Activated CD8-positive, alpha-beta T cell treated with anti-CD3 and anti-CD28 coated beads for 36 hours (primary cell): ENCODE data around the gene NECTIN3. TPM values are rescaled to one million over a fixed set of nuclear protein-coding genes. Genes with fewer than 3 reads are reported as not detected.

Experiments
- ATAC-seq: fragments of 200-7000 bp; cut with Tn5 transposase; one replicate; pipeline ENCODE4 v1.10.0; 2021; ENCODE audit warnings: mild to moderate bottlenecking, moderate library complexity
- CTCF ChIA-PET: fragments of 350-600 bp; sonication (Branson Sonifier 250); formaldehyde crosslinking; loops from one replicate; lab custom pipeline; 2021; ENCODE audit warnings: antibody characterized with exemption; lab: Charles Lee
- POLR2A ChIA-PET: fragments of 350-600 bp; sonication (Branson Sonifier 250); formaldehyde crosslinking; loops from one replicate; lab custom pipeline; 2021; ENCODE audit warnings: antibody characterized with exemption; lab: Charles Lee
- DNase-seq: peaks from one replicate; pipeline ENCODE4 v3.0.0-alpha.2; 2020
- H3K27ac Mint-ChIP-seq: one replicate; pipeline ENCODE4 v1.8.0; 2021; ENCODE audit warnings: mild to moderate bottlenecking, mixed read lengths
- H3K27me3 Mint-ChIP-seq: one replicate; pipeline ENCODE4 v1.8.0; 2021; ENCODE audit warnings: mixed read lengths
- H3K36me3 Mint-ChIP-seq: one replicate; pipeline ENCODE4 v1.8.0; 2021; ENCODE audit warnings: low read depth, mixed read lengths
- H3K4me1 Mint-ChIP-seq: one replicate; pipeline ENCODE4 v1.8.0; 2021; ENCODE audit warnings: low read depth, mixed read lengths
- H3K4me3 Mint-ChIP-seq: one replicate; pipeline ENCODE4 v1.8.0; 2021; ENCODE audit warnings: mild to moderate bottlenecking, moderate library complexity, mixed read lengths
- H3K9me3 Mint-ChIP-seq: one replicate; pipeline ENCODE4 v1.8.0; 2021; ENCODE audit warnings: mixed read lengths
- CTCF ChIP-seq: fragments of 200-600 bp; IDR thresholded peaks from one replicate; pipeline ENCODE4 v1.8.0; 2022; ENCODE audit warnings: antibody characterized with exemption, mild to moderate bottlenecking
- intact Hi-C: fragments of 100-400 bp; cut with micrococcal nuclease; formaldehyde crosslinking; loops from one replicate; pipeline ENCODE4 v1.10.0; 2022
- total RNA-seq, 2 experiments: library from RNA; stranded (reverse); gene quantifications; one replicate each; pipeline ENCODE4 v1.2.3, GENCODE V29; 2021

Gene NECTIN3
- total RNA-seq, 2 experiments from 2014 or later: 3.0 to 4.3 TPM

- TF ChIP-seq CTCF: no peak
- no peak overlapping the region for H3K27ac Mint-ChIP-seq
- H3K36me3 Mint-ChIP-seq: peaks cover 4% of the 10 kb centered on the region
- H3K4me1 Mint-ChIP-seq: no peaks in the 10 kb centered on the region
- DNase-seq (no peak), ATAC-seq (no peak)
- H3K27me3 Mint-ChIP-seq: peaks cover 7% of the 10 kb centered on the region
- CTCF ChIA-PET: no interaction called here
- intact Hi-C loops: no loop called here
- POLR2A ChIA-PET: no interaction called here
- no peaks in the 10 kb centered on the region for H3K9me3 Mint-ChIP-seq
- no peak overlapping the region for H3K4me3 Mint-ChIP-seq
Measured at GRCh38 chr3:111103807-111104206, 32.2 kb downstream of the NECTIN3 start.

- Mint-ChIP-seq H3K4me3 (no peak overlapping the region), H3K27me3 (peaks cover 6% of the 10 kb centered on the region), H3K9me3 (no peaks in the 10 kb centered on the region), H3K4me1 (no peaks in the 10 kb centered on the region), H3K36me3 (peaks cover 4% of the 10 kb centered on the region), H3K27ac (no peak overlapping the region)
- ChIA-PET POLR2A (no interaction called here), CTCF (interaction anchor here (1.0 kb wide), 1 partner anchor 26 kb away, joined by 3 read pairs; no protein-coding TSS in a partner anchor)
- TF ChIP-seq CTCF: no peak
- ATAC-seq: no peak
- DNase-seq: no peak
- intact Hi-C loops: no loop called here
Measured at GRCh38 chr3:111106993-111107661, 35.5 kb downstream of the NECTIN3 start.

- no peak overlapping the region for H3K27ac Mint-ChIP-seq
- H3K4me3 Mint-ChIP-seq: no peak overlapping the region
- no peaks in the 10 kb centered on the region for H3K9me3 Mint-ChIP-seq
- no peaks in the 10 kb centered on the region for H3K4me1 Mint-ChIP-seq
- peaks cover 6% of the 10 kb centered on the region for H3K27me3 Mint-ChIP-seq
- no peak for DNase-seq
- TF ChIP-seq CTCF: no peak
- peaks cover 4% of the 10 kb centered on the region for H3K36me3 Mint-ChIP-seq
- ATAC-seq: no peak
- ChIA-PET POLR2A (no interaction called here), CTCF (interaction anchor here (1.0 kb wide), 1 partner anchor 27 kb away, joined by 3 read pairs; no protein-coding TSS in a partner anchor)
- intact Hi-C loops: no loop called here
Measured at GRCh38 chr3:111107662-111108035, 36.0 kb downstream of the NECTIN3 start.

GRCh38 chr3:111112913-111113312, 41.3 kb downstream of the NECTIN3 start:
- H3K4me1 Mint-ChIP-seq: no peaks in the 10 kb centered on the region
- ChIA-PET POLR2A (no interaction called here), CTCF (no interaction called here)
- TF ChIP-seq CTCF: no peak
- no peak for ATAC-seq
- intact Hi-C loops: no loop called here
- H3K36me3 Mint-ChIP-seq: no peaks in the 10 kb centered on the region
- H3K27ac Mint-ChIP-seq: no peak overlapping the region
- H3K27me3 Mint-ChIP-seq: no peaks in the 10 kb centered on the region
- H3K4me3 Mint-ChIP-seq: no peak overlapping the region
- no peak for DNase-seq
- no peaks in the 10 kb centered on the region for H3K9me3 Mint-ChIP-seq

GRCh38 chr3:111128884-111129283, 57.3 kb downstream of the NECTIN3 start:
- Mint-ChIP-seq H3K36me3 (no peaks in the 10 kb centered on the region), H3K9me3 (no peaks in the 10 kb centered on the region), H3K27me3 (no peaks in the 10 kb centered on the region), H3K4me3 (no peak overlapping the region), H3K4me1 (no peaks in the 10 kb centered on the region), H3K27ac (no peak overlapping the region)
- ATAC-seq: no peak
- intact Hi-C loops: no loop called here
- no peak for TF ChIP-seq CTCF
- no peak for DNase-seq
- POLR2A ChIA-PET: no interaction called here
- CTCF ChIA-PET: no interaction called here
